Umbilical cord (tissue), 2 donors: ENCODE data around the gene PIEZO2. TPM values are rescaled to one million over a fixed set of nuclear protein-coding genes. Genes with fewer than 3 reads are reported as not detected.

Source experiments
- DNase-seq: peaks from one replicate; pipeline ENCODE4 v3.0.0-alpha.2; 2015; ENCODE audit warnings: low spot score
- total RNA-seq: library from RNA; depleted of rRNA; stranded (reverse); fragments of >200 nt; gene quantifications from one replicate; pipeline ENCODE4 v1.2.3, GENCODE V29; 2014; ENCODE audit warnings: low replicate concordance; ENCODE audit not compliant: insufficient read depth

The PIEZO2 gene
- total RNA-seq, 1 donor from 2014 or later: 37.3 TPM

DNA sequence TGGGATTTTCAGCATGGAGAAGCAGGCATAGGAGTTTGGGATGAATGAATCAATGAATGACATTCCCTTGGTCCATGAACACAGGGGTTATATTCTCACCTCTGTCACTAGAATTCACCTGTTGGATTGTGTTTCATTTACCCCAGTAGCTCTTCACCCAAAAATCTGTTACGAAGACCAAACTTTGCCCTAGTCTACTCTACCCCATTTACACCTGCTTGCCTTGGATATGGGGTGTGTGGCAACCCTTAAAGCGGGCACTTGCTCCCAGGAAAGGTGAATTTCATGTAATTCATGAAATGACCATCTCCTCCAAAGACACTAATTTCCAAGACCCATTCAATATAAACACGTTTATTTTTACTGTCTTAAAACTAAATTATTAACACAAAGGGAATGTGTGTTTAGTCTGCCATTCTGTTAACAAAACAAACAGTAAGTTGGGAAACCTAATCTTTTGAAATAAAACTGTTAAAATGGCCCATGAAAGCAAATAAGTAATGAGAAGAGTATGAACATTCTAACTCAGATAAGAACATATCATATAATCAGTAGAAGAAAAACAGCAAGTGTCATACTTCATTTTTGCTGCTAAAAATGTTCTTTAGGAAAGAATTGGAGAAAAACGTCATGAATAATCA is 355.5 kb downstream of the PIEZO2 start:
- no peak for DNase-seq

DNA sequence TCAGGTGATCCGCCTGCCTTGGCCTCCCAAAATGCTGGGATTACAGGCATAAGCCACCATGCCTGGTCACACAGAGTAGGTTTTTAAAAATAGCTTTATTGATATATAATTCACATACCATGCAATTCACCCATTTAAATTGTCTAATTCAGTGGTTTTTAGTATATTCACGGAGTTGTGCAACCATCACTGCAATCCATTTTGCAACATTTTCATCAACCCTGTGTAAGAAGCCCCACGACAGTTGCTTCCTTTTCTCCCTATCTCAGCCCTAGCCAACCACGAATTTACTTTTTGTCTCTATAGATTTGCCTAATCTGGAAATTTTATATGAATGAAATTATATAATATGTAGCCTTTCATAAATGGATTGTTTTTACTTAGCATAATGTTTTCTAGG is 357.2 kb downstream of the PIEZO2 start:
- DNase-seq: no peak

DNA sequence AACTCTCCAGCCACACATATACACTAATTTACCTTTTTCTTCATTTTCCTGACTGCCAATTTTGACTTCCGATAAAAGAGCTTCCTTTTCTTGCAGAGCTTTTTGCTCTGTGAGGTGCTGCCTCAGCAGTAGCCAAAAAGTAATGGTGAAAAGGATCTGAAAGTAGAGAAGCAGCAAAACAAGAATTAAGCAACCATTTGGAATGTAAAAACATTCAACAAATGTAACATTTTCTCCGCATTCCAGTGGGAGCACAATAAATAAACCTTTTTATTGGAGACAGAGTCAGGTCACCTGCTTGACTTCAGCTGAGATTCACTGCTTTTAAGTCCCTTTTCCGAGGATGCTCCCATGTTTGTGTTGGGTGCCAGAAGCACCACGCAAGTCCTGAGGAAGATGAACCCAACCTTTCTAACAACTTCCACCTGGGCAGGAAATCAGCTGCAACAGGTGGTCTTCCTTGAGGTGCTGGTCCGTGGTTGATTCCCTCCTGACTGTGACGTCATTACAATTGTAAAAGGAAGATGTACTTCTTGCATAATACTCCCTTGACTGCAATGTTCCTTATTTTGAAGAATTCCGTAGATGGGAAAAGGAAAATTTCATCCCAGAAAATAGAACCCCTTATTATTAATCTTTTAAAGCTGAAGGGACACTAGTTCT is 358.1 kb downstream of the PIEZO2 start:
- DNase-seq: peak; percentile 14

DNA sequence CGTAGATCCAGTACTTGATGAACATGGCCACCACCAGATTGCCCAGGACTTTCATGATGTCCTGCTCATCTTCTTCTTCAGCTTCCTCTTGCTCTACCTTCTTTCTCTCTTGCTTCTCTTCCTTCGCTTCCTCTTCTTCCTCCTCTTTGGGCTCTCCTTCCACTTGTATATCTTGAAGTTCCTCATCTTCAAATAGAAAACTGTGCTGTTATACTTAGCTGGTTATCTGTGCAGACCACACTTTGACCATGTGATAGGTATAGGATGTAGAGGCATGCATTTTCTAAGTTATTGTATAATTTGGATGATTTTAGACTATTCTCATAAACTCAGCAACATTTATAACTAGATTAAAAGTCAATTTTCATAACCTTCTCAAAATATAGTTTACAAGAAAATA is 360.2 kb downstream of the PIEZO2 start:
- no peak for DNase-seq

DNA sequence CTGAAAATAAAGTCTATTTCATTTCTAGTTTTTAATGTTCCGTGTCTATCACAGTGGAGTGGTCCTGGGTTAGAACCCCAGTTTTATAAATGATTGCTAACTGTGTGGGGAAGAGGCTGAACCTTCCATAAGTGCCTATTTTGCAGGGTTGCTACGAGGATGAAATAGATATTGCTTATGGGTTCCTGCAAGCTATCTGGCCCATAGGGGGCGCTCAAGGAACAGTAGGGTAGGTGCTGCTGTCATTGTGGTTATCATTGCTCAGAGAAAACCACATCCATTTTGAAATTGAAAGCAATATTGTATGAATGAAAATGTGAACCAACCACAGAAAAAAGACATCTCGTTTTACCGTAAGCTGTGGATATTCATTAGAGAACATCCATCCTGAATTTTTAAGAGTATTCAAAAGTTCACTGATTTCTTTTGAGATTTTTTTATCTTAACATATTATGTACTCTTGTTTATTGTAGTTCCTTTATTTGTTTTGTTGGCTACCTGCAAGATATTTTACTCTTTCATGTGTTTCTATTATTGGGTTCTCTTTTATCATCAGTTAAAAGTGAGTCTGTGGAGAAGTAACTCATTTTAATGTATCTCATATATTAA is 362.0 kb downstream of the PIEZO2 start:
- DNase-seq: peak; percentile 58

DNA sequence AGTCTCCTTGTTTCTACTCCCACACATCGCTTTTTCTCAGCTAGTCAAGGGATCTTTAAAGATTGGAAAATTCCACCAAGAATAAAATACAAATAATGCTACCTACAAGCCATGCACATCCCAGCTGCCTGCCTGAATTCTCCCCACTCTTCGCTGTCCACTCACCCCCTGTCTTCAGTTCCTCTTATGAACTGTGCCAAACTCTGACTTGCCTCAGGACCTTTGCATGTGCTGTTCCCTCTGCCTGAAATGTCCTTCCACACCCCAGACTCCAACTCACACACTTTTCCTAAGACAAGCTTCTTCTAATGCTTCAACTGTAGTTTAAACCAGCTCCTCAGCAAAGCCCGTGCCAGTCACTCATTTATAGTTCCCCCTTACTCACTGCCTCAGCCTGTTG is 363.6 kb downstream of the PIEZO2 start:
- DNase-seq: no peak

DNA sequence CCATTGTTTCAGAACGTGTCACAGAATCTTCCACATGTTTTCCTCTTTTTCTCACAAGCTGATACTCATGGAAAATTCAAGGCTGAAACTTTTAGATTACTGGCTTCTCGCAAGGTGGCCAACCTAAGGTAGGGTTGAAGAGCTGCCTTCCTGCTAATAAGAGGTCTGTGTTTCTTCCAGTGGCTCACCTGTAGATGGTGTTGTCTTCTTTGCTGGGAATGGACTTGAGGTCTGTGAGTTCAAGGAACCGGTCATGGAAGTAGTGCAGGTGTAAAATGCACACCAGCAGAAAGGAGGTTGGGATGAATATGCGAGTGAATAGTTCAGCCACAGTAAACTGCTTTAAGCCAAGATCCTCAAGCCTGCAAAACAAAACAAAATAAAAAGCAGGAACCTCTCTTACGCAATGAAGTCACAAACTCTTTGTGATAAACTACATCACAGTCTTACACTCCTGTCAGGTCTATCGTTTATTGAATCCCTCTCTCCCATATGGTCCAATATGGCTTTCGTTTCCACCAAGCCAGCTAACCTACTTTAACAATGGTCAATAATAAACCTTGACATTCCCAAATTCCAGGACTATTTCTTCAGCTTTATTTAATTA is 364.7 kb downstream of the PIEZO2 start:
- no peak for DNase-seq

DNA sequence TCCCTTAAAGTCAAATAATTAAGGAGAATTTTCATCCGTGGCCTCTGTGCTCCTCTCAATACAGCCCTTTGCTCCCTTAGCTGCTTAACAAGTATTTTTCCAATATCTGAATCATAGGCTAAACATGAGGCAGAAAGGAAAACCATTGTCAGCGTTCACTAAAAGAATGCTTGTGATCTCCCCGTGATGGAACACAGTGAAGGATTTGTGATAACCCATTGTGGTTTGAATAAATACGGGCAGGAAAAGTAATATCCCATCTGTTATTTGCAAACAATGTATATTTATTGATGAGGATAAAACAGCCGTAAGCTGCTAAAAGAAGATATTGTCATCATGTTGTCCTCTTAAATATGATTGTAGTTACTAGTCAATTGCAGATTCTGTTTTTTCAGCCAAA is 365.4 kb downstream of the PIEZO2 start:
- DNase-seq: no peak

DNA sequence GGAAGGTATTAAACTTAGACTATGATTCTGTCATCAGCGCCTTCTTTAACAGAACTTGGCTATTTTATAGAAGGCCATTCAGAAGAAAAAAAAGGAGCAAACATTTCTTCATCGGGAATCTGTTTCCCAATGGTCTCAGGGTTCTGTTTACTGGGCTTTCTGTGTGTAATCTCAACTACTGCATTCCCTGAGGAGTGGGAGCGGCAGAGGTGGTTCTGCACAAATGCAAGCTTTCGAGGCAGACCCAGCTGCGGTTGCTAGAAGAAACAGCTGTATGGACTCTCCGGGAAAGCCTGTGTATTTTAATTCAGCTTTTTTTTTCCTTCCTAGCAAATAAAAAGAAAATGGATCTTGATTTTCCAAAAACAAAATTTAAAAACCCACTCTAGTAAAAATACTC is 372.9 kb downstream of the PIEZO2 start:
- peak; percentile 12 for DNase-seq

DNA sequence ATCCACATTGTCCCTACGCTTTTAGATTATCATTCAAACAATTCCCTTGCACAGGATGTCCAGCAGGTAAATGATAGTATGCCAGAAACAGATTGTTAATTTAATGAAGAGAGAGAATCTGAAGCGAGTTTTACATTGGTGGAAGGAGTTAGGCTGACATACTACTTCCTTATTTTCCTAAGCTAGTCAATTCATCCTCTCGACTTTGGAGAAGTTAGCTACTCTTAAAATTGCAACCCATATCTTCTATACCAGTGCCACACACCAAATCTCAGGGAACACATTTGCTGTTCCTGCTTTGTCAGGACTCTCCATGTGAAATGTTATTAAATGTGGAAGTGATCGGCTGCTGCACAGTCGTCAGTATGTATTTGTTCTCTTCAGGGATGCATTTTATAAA is 374.3 kb downstream of the PIEZO2 start:
- DNase-seq: no peak

DNA sequence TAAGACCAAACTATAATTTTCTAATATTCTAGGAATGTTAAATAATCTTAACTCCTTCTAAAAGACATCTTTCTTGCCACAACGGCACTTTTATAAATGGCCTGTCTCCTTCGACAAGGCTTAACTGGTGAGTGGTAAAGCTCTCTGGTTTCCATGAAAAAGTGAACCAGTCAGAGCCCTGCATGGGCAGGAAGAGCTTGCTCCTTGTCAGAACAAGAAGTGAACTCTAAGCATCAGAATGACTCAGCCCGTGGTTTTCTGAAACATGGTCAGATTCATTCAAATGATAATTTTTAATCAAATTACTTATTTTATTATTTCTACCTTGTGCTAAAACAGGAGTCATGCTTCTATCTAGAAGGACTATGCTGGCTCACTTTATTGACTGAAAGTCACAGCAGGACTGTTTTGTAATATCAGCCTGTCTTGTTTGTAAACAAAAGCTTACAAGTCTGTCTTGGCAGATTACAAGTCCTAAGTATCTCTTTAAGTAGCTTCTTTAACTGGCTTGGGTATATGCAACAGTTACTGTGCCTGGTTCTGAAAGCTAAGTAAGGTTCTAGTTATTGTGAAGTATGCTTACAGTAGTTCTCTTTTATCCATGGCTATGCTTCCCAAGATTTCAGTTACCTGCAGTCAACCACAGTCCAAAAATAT is 378.2 kb downstream of the PIEZO2 start:
- DNase-seq: no peak

DNA sequence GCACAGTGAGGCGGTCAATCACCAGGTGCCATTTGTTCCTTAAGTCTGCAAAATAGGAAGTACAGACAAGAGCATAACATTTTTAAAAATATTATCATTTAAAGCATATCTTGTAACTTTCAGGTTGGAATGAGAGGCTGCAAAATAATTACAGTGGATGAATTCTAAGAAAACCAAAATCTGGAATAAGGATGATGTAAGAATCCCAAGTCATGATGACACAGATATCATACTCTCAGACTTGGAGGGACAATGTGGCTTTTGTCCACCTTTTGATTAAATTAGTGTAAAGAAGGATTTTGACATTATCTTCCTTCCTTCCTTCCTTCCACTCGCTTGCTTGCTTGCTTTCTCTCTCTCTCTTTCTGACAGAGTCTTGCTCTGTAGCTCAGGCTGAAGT is 379.1 kb downstream of the PIEZO2 start:
- no peak for DNase-seq

DNA sequence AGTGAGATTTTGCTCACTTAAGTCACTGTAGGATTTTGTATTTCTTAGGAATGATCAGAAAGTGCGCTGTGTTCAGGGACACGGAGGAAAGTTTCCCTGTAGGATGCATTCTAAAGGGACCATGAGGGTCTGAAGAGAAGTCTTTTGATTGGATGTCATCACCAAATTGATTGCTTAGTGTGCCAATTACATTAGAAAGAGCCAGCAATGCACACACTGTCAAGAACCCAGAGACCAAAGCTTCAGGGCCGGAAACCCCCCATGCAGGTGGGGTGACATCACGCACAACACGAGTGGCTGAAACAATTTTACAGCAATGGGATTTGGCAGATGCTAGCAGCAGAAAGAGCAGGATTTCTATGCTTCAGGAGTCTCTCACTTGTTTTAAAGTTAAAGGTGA is 381.1 kb downstream of the PIEZO2 start:
- DNase-seq: no peak

DNA sequence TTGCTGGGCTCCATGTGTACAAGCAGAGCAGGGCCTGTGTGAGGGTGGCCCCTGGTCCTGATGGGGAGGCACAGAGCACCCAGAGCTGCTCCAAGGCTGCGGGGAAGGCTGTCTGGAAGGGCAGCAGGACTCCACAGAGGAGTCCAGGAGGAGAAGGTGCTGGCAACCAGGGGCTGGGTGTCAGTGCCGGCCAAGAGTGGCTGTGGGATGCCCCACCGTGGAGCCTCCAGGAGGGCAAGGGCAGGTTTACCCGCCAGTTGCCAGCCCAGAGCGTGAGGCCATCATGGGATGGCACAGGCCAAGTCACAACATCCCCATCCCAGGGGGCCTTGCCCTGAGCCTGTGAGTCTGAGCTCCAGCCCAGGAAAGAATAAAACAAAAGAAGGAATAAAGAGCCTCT is 381.7 kb downstream of the PIEZO2 start:
- DNase-seq: no peak

DNA sequence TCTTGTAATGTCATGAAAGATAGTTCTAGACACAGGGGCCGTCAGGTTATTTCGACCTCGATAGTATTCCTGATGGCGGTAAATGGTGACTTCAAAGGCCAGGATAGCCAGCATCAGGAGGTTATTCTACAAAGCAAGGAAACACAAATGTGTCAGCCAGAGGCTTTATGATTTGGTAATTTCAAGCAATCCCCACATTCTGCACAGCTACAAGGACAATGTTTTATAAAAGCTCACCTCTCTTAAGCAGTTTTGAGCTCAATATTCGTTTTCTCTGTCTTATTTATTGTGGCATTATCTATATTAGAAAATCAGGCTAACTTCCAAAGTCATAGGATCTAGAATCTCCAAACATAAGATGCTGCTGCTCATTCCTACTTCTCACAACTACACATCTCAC is 388.4 kb downstream of the PIEZO2 start:
- DNase-seq: no peak

DNA sequence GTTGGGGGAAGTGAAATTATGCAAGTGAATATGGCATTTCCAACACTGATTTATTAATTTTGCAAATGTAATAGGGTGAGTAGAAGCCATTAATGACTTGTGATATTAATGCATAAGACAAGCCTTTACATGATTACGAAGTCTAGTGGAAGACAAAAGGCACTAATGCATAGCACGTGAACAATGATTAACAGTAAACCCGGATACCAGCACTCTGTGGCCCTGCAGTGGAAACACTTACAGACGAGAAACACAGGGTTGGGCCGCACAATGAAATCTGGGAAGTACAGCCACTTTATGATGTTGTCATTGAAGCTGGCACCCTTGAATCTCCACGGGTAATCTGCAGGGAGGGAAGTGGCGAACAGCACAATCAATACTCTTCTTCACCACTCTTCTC is 390.1 kb downstream of the PIEZO2 start:
- DNase-seq: no peak

DNA sequence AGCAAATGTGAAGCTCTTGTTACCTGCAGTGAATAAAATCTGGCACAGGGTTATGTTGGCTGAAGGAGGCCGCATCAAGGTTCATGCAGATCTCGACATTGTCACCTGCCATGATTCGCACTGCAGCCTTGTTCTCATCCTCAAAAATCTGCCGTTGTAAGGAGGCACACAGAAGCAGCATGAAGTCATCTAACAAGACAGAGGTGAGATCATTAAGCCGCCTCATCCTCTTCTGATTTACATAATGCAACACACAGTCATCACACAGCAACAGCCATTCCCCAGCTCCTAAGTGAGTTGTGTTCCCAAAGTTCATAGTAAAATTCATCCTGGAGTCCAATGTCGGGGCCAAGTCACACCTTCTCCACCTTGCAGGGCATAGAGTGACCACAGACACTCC is 391.4 kb downstream of the PIEZO2 start:
- DNase-seq: no peak

DNA sequence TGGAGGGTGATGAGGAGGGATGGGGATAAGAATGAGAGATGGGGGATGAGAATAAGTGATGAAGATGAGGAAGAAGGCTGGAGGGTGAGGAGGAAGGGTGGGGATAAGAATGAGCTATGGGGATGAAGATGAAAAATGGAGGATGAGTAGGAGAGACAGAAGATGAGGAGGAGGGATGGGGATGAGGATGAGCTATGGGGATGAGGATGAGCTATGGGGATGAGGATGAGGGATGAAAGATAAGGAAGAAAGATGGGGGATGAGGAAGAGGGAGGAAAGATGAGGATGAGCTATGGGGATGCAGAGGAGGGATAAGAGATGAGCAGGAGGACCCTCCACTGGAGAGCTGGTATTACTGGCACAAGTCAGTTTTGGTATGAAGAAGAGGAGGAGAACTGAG is 392.0 kb downstream of the PIEZO2 start:
- no peak for DNase-seq

DNA sequence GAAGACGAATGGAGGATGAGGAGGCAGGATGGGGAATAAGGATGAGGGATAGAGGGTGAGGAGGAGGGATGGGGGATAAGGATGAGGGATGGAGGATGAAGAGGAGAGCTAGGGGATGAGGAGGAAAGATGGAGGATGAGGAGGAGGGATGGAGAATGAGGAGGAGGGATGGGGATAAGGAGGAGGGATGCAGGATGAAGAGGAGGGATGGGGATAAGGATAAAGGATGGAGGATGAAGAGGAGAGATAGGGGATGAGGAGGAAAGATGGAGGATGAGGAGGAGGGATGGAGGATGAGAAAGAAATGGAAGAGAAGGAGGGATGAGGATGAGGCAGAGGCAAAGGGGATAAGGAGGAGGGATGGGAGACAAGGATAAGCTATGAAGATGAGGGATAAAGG is 393.5 kb downstream of the PIEZO2 start:
- DNase-seq: no peak

DNA sequence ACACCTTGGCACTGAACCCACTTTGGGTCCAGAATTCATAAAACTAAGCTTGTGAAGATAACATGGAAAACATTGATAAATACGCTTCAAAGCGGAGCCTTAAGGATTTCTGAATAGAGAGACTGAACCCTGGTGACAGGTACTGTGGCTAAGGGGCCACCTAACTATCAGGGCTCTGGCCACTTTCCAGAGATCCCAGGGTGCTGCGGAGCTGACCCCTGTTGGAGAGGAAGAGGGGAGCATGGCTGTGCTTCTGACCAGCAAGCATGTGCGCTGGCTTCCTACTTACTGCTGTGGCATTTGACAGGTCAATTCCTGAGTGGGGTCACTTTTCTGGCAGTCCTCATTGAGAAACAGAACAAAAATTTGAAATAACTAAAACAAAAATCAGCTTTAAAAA is 395.2 kb downstream of the PIEZO2 start:
- no peak for DNase-seq

DNA sequence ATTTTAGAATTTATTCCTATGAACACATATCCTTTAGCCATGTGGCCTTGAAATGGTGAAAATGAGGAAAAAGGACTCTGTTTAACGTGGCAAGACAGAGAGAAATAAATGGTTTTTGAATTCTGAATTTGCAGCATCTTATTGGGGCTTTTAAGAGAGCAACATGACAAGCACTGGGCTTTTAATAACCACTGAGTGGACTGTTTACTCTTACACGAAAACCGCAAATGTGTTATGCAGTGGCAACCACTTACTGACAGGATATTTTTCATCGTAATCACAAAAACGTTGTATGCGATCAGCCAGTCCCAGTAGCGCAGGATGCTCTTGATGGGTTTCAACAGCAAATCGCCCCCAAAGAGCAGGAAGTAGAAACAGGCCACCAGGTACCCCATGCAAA is 397.0 kb downstream of the PIEZO2 start:
- no peak for DNase-seq

DNA sequence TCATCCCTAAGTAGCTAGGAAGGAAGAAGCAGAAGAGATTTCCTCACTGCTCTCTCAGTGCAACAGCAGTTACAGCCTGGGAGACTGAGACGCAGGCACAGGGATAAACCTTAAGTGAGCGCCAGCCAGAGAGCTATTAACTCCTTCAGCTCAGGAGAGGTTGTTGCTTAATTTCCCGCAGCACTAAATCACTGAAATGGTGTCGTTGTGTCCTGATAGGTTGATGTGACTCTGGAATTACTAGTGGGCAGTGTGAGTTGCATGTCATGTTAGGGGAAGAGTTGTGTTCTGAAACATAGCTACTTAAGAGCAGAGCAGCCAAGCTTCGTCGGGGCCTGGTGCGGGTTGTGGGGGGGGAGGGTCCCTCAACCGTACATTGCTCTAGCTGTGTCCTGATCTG is 397.7 kb downstream of the PIEZO2 start:
- peak; percentile 84 for DNase-seq
